ENCODE data around the gene LETM1.

DNA sequence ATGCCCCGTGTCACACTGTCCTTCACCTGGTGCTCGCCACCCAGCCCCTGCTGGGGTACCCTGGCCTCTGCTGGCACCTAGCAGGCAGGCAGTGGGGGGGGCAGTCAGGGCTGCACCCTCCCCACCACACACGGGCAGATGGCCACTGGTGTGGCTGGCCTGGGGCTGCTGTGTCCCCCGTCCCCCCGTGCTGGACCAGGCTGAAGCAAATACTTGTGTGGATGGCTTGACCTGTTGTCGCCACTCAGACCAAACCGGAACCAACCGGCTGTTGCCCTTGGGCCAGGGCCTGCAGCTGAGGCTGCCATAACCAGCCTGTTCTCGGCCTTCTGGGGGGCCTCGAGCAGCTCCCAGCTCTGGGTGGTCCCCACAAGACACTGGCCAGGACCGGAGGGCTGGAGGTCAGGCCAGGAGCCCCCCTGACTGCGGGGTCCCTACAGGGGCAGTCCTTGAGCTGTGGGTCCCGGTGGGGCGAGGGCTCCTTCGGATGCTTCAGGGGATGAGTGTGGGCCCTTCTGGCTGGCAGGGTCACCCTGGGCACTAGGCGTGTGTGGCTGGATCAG, 58.6 kb downstream of the LETM1 start:
- TF ChIP-seq, protein P1, sequence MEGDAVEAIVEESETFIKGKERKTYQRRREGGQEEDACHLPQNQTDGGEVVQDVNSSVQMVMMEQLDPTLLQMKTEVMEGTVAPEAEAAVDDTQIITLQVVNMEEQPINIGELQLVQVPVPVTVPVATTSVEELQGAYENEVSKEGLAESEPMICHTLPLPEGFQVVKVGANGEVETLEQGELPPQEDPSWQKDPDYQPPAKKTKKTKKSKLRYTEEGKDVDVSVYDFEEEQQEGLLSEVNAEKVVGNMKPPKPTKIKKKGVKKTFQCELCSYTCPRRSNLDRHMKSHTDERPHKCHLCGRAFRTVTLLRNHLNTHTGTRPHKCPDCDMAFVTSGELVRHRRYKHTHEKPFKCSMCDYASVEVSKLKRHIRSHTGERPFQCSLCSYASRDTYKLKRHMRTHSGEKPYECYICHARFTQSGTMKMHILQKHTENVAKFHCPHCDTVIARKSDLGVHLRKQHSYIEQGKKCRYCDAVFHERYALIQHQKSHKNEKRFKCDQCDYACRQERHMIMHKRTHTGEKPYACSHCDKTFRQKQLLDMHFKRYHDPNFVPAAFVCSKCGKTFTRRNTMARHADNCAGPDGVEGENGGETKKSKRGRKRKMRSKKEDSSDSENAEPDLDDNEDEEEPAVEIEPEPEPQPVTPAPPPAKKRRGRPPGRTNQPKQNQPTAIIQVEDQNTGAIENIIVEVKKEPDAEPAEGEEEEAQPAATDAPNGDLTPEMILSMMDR (conservative IDR thresholded peaks at IDR 0.05 in 1 of 2, IDR thresholded peaks at IDR 0.05 in 1 of 2; ENCODE audit: extremely low read depth in 1 of 2, insufficient read depth in 1 of 2, low read depth in 1 of 2, low read length in 2 of 2), result no peak
- TF ChIP-seq EZH2 (IDR thresholded peaks at IDR 0.05; ENCODE audit: borderline replicate concordance, low read length), result no peak

Data from mammary epithelial cell (primary cell).